AG10803 (cell line): ENCODE measurements around the gene SLC9A3.

Experiments used
- DNase-seq: peaks from one replicate; pipeline ENCODE4 v3.0.0; 2010; ENCODE audit warnings: low read depth
- H3K4me3 ChIP-seq: 2 replicates; pipeline ENCODE4 v1.5.1; 2011; ENCODE audit warnings: mild to moderate bottlenecking, low read length, control low read depth
- TF ChIP-seq, protein P1 (sequence below): conservative IDR thresholded peaks from 2 replicates; pipeline ENCODE4 v1.5.1; 2011; ENCODE audit warnings: mild to moderate bottlenecking, low read length, control low read depth, inconsistent platforms

The SLC9A3 gene

DNA sequence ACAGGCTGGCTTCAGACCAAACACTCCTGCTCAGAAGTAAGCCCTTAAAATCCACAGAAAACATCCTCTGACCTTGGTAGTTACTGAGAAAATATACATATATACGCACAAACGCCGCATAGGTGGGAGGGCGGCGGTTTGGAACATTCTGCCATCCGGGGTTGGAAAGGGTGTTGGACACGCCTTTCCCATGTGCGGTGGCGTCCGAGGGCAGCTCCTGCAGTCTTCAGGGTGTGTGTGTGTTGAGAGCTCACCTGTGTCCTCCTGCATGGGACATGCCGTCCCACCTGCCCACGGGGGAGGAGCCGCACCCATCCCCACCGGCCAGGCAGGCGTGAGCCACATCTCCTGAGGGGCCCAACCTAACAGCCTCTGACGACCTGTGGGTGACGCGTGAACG, 28.2 kb downstream of the SLC9A3 start:
- TF ChIP-seq, protein P1, sequence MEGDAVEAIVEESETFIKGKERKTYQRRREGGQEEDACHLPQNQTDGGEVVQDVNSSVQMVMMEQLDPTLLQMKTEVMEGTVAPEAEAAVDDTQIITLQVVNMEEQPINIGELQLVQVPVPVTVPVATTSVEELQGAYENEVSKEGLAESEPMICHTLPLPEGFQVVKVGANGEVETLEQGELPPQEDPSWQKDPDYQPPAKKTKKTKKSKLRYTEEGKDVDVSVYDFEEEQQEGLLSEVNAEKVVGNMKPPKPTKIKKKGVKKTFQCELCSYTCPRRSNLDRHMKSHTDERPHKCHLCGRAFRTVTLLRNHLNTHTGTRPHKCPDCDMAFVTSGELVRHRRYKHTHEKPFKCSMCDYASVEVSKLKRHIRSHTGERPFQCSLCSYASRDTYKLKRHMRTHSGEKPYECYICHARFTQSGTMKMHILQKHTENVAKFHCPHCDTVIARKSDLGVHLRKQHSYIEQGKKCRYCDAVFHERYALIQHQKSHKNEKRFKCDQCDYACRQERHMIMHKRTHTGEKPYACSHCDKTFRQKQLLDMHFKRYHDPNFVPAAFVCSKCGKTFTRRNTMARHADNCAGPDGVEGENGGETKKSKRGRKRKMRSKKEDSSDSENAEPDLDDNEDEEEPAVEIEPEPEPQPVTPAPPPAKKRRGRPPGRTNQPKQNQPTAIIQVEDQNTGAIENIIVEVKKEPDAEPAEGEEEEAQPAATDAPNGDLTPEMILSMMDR: no peak
- no peak overlapping the region for H3K4me3 ChIP-seq
- no peak for DNase-seq

DNA sequence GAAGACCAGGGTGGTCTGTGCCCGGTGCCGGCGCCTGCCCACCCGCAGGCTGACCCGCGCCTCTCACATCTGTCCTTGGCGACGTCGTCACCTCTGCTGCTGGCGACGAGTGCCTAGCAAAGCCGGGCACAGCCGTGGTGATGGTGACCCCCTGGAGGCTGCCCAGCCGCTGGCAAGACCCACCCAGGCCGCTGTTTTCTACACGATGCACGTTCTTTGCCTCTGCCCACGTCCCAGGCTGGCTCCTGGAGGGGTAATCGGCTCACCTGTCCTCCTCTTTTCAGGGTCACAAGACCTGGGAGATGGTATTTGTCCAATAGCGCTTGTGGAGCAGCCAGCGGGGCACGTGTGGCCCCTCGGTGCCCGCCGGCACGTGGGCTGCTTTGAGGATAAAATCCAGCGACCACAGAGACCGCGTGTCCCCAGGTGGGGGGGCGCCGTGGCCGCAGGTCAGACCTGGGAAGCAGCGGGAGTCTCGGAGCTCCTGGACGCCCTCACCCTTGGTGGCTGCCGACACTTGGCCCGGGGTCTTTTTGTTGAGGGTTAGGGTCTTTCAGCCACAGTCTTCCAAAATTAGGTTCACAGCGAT, 29.5 kb downstream of the SLC9A3 start:
- no peak for DNase-seq
- H3K4me3 ChIP-seq: no peak overlapping the region
- TF ChIP-seq, protein P1: no peak

DNA sequence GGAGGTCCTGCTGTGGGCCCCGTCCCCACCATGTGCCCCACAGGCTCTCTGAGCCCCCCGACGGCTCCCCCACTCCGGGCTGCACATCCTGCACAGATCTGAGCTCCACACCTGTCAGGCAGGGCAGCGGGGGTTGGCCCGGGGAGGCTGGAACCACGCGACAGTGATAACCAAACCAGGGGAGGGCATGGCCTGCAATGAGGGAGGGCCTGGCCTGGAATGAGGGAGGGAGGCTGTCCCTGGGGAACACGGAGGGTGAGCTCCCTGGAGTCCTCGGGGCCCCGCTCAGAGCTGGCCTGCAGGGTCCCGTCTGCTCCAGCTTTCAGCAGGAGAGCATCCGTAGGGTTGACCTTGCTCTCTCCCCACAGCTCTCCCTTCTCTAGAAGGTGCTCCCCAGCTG, 30.5 kb downstream of the SLC9A3 start:
- DNase-seq: no peak
- TF ChIP-seq, protein P1: no peak
- H3K4me3 ChIP-seq: no peak overlapping the region

DNA sequence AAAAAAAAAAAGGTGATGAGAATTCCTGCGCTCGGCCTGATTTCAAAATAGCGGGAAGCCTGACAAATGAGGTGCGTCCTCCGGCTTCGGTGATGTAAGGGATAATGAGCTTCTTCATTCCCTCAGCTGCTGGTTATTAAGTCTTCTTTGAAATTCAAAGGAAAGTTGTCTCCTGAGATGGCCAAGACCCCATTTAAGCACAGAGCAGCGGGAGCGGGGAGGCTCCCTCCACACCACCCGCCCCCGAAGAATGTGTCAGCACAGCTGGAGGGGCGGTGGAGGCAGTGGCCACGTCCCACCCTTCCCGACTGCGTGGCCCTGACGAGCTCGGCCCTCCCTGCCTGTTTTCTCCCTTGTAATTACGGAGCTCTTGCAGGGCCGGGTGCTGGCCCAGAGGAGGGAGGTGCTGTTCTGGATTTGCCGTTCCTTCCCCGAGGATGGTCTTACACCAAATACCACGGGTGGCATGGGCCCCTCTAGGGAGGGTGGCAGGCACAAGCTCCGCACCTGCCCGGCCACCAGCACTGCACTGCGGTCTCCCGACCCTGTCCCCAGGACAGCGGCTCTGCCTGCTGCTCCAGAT, 31.0 kb downstream of the SLC9A3 start:
- H3K4me3 ChIP-seq: no peak overlapping the region
- DNase-seq: peak; percentile 13
- TF ChIP-seq, protein P1: no peak

DNA sequence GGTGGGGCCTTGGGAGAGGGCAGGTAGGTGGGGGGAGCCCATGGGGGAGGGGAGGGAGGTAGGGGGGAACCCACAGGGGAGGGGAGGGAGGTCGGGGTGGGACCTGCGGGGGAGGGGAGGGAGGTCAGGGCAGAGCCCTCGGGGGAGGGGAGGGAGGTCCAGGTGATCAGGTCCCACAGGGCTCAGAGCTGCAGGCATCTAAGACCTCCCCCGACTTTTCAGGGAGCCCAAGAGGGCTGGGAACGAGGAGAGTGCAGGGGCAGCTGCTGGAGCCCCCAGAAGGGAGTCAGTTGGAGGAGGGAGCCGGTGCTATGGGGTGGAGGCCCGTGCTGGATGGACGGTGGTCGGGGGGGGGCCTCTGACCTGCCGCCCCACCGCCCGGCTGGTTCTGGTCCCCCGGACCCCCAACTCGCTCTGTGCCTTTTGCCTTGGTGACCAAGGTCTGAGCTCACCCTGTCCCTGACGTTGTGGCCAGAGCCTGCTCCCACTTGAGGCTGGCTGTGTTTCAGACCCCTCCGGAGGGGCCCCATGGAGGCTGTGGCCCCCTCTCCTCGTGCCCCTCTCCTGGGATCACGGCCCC, 31.8 kb downstream of the SLC9A3 start:
- DNase-seq: no peak
- TF ChIP-seq, protein P1: no peak
- no peak overlapping the region for H3K4me3 ChIP-seq

DNA sequence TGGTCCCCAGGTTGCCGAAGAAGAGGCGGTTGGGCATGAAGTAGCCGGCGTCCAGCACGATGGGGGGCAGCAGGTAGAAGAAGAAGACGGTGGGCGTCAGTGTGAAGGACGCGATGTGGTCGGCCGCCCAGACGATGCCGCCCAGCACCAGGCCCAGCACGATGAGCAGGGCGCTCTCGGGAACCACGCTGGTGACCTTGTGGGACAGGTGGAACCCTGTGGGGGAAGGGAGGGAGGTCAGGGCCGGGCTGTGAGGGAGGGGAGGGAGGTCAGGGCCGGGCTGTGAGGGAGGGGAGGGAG, 32.4 kb downstream of the SLC9A3 start:
- no peak for DNase-seq
- H3K4me3 ChIP-seq: no peak overlapping the region
- TF ChIP-seq, protein P1: no peak
